KMS-11 (cell line): ENCODE results near the gene TRERF1.

Source experiments
- H2AFZ ChIP-seq: fragments of 200-600 bp; sonication (generic); 2 replicates; pipeline ENCODE4 v1.6.1; 2016; ENCODE audit warnings: antibody characterized with exemption, mixed run types, low read depth
- H3K27ac ChIP-seq: fragments of 200-600 bp; sonication (generic); 2 replicates; pipeline ENCODE4 v1.6.1; 2016; ENCODE audit warnings: mild to moderate bottlenecking, mixed run types
- H3K27me3 ChIP-seq: fragments of 200-600 bp; sonication (generic); 2 replicates; pipeline ENCODE4 v1.6.1; 2017; ENCODE audit warnings: mild to moderate bottlenecking, low read depth, mixed run types, moderate library complexity; ENCODE audit not compliant: insufficient read depth
- H3K36me3 ChIP-seq: fragments of 200-600 bp; sonication (generic); 2 replicates; pipeline ENCODE4 v1.6.1; 2017; ENCODE audit warnings: mild to moderate bottlenecking, mixed run types; ENCODE audit not compliant: insufficient read depth
- H3K4me1 ChIP-seq: fragments of 200-600 bp; sonication (generic); 2 replicates; pipeline ENCODE4 v1.6.1; 2016; ENCODE audit warnings: mild to moderate bottlenecking, low read depth, mixed run types; ENCODE audit not compliant: poor library complexity, severe bottlenecking
- H3K4me2 ChIP-seq: fragments of 200-600 bp; sonication (generic); 2 replicates; pipeline ENCODE4 v1.7.0; 2016; ENCODE audit warnings: mild to moderate bottlenecking, mixed run types
- H3K4me3 ChIP-seq: fragments of 200-600 bp; sonication (generic); IDR thresholded peaks from 2 replicates; pipeline ENCODE4 v1.6.1; 2017; ENCODE audit warnings: low read depth, low read length, mixed read lengths; ENCODE audit not compliant: insufficient read depth
- H3K79me2 ChIP-seq: fragments of 200-600 bp; sonication (generic); 2 replicates; pipeline ENCODE4 v1.6.1; 2016; ENCODE audit warnings: low read depth, mixed run types; ENCODE audit not compliant: insufficient read depth
- H3K9ac ChIP-seq: fragments of 200-600 bp; sonication (generic); 2 replicates; pipeline ENCODE4 v1.6.1; 2016; ENCODE audit warnings: mild to moderate bottlenecking, mixed run types
- H4K20me1 ChIP-seq: fragments of 200-600 bp; sonication (generic); 2 replicates; pipeline ENCODE4 v1.6.1; 2016; ENCODE audit warnings: mild to moderate bottlenecking, mixed run types; ENCODE audit not compliant: insufficient read depth
- TF ChIP-seq, protein P1 (sequence below): fragments of 200-600 bp; sonication (generic); conservative IDR thresholded peaks from 2 replicates; pipeline ENCODE4 v1.6.1; 2017; ENCODE audit warnings: low read depth, mild to moderate bottlenecking, antibody characterized with exemption, low read length, moderate library complexity, mixed read lengths

The TRERF1 gene

DNA sequence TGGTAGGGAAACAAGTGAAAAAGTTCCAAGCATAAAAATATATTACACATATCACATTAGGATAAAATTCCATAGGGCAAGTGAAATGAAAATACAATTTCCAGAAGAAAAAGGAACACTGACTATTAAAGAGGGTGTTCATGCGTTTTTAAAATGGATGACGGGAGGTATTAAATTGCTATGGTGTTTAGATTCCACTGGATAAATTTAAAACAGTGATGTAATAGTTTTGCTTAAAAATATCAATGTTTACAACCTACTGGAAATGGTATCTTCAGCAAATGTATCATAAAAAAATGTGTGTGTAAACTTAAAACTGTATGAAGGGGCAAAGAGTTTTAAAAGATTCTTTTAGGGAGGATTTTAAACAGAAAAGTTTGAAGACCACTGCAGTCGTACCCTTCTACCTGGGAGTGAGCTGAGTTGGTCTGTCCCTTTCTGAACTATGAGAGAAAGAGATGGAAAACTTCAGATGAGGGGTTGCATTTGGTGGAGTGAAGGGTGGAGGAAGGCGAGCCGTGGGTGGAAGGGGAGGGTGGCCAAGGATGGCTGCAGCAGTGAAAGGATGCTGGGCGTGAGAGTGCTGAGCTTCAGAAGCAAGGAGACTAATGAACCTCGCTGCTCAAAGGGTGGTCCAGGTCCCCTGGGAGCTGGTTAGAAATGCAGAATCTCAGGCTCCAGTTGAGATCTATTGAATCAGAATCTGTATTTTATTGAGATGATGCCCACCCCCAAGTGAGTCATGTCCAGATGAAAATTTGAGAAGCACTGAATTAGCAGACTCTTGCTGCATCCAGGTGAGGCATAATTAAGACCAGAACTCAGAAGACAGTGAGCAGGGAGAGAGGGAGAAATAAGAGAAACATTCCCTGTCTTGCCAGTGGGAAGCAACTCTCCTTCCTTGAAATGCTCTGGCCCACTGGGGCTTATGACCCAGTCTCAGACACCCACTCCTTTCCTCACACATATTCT lies 179.6 kb downstream of the TRERF1 start:
- Histone ChIP-seq H3K36me3 (no peaks in the 10 kb centered on the region), H3K27ac (no peak overlapping the region), H3K4me2 (no peak overlapping the region), H3K9ac (no peak overlapping the region), H3K27me3 (no peaks in the 10 kb centered on the region), H3K4me3 (no peak overlapping the region), H4K20me1 (no peaks in the 10 kb centered on the region), H3K79me2 (no peaks in the 10 kb centered on the region), H3K4me1 (peaks cover 47% of the 10 kb centered on the region), H2AFZ (no peak overlapping the region)
- TF ChIP-seq, protein P1, sequence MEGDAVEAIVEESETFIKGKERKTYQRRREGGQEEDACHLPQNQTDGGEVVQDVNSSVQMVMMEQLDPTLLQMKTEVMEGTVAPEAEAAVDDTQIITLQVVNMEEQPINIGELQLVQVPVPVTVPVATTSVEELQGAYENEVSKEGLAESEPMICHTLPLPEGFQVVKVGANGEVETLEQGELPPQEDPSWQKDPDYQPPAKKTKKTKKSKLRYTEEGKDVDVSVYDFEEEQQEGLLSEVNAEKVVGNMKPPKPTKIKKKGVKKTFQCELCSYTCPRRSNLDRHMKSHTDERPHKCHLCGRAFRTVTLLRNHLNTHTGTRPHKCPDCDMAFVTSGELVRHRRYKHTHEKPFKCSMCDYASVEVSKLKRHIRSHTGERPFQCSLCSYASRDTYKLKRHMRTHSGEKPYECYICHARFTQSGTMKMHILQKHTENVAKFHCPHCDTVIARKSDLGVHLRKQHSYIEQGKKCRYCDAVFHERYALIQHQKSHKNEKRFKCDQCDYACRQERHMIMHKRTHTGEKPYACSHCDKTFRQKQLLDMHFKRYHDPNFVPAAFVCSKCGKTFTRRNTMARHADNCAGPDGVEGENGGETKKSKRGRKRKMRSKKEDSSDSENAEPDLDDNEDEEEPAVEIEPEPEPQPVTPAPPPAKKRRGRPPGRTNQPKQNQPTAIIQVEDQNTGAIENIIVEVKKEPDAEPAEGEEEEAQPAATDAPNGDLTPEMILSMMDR, result no peak

DNA sequence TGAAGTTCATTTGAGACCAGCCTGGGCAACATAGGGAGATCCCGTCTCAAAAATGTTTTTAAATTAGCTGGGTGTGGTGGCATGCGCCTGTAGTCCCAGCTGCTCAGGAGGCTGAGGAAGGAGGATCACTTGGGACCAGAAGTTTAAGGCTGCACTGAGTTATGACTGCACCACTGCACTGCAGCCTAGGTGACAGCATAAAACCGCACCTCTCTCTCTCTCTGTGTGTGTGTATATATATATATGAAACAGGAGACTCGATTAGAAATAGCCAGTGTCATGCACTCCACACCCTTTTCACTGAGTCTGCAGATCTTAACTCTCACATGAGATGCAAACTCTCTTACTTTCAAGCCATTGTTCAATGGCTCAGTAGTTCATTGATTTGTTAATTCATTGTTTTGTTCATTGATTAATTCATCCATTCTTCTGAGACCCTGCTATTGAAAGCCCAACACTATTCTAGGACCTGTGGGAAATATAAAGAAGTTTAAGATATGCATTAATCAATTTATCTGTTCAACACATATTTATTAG lies 181.7 kb downstream of the TRERF1 start:
- Histone ChIP-seq H3K27ac (peak overlapping the region; percentile 90), H3K4me2 (peak overlapping the region; percentile 95), H2AFZ (no peak overlapping the region; the same call in 1 of the 2 replicates), H4K20me1 (no peaks in the 10 kb centered on the region), H3K27me3 (no peaks in the 10 kb centered on the region), H3K4me1 (peaks cover 53% of the 10 kb centered on the region), H3K36me3 (no peaks in the 10 kb centered on the region), H3K9ac (peak overlapping the region; percentile 14; the same call in 1 of the 2 replicates), H3K79me2 (no peaks in the 10 kb centered on the region), H3K4me3 (no peak overlapping the region)
- TF ChIP-seq, protein P1, result no peak

DNA sequence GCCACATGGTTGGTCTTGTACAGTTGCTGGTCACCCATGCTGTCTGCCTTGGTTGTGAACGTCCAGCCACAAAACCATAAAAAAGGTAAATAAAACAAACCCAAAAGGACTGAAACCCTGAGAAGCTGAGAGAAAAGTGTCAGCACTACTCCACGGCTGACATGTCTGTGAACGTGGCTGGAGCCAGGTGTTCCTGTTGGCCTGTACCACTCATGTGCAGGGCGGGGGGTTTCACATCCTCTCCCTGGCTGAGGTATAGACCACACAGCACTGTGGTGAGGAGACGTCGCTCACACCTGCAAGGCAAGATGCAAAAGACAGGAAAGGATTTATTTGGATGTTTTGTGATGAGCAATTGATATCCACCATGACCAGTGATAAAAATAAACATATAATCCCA lies 182.2 kb downstream of the TRERF1 start:
- Histone ChIP-seq H3K4me2 (peak overlapping the region; percentile 95), H3K27me3 (no peaks in the 10 kb centered on the region), H3K27ac (peak overlapping the region; percentile 90), H3K9ac (peak overlapping the region; percentile 45; the same call in 1 of the 2 replicates), H4K20me1 (no peaks in the 10 kb centered on the region), H3K36me3 (no peaks in the 10 kb centered on the region), H2AFZ (peak overlapping the region; percentile 46; the same call in 1 of the 2 replicates), H3K4me1 (peaks cover 53% of the 10 kb centered on the region), H3K79me2 (no peaks in the 10 kb centered on the region), H3K4me3 (no peak overlapping the region)
- TF ChIP-seq, protein P1, result no peak; the same call in 1 of the 2 replicates

DNA sequence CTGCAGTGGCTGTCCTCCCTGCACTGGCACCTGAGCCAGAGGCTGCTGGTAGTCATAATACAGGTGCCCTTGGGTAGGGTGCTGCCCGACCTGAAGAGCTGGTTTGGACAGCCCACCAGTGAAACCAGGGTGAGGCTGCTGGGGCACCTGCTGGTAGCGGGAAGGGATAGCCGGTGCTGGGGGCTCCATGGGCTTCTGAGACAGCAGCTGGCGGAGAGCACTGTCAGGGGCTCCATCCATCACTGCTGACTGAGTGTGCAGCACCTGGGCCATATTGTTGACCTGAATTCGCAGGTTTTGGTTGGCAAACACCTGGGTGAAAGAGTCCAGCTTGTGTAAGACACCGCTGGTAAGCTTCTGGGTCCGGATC lies 182.9 kb downstream of the TRERF1 start:
- TF ChIP-seq, protein P1, result no peak
- no peak overlapping the region for H3K4me3 ChIP-seq
- H3K36me3 ChIP-seq, result no peaks in the 10 kb centered on the region
- H2AFZ ChIP-seq, result no peak overlapping the region
- peak overlapping the region; percentile 45; the same call in 1 of the 2 replicates for H3K9ac ChIP-seq
- H3K27ac ChIP-seq, result peak overlapping the region; percentile 90
- no peaks in the 10 kb centered on the region for H3K27me3 ChIP-seq
- peak overlapping the region; percentile 95 for H3K4me2 ChIP-seq
- H4K20me1 ChIP-seq, result no peaks in the 10 kb centered on the region
- peaks cover 53% of the 10 kb centered on the region for H3K4me1 ChIP-seq
- no peaks in the 10 kb centered on the region for H3K79me2 ChIP-seq
